ENCODE results near the gene CEACAM5.

GRCh38 chr19:41690801-41691065, 17.7 kb upstream of the CEACAM5 start:
- TF ChIP-seq CTCF (IDR thresholded peaks at IDR 0.05) (no peak), POLR2A (IDR thresholded peaks at IDR 0.05) (no peak), EP300 (IDR thresholded peaks at IDR 0.05) (no peak)
